ENCODE data around the gene GINS2.

GINS2 gene

GRCh38 chr16:85710732-85711131 lies 22.0 kb upstream of the GINS2 start:
- no peak overlapping the region for H3K4me3 ChIP-seq (ENCODE audit: low read length)
- TF ChIP-seq, protein P1, sequence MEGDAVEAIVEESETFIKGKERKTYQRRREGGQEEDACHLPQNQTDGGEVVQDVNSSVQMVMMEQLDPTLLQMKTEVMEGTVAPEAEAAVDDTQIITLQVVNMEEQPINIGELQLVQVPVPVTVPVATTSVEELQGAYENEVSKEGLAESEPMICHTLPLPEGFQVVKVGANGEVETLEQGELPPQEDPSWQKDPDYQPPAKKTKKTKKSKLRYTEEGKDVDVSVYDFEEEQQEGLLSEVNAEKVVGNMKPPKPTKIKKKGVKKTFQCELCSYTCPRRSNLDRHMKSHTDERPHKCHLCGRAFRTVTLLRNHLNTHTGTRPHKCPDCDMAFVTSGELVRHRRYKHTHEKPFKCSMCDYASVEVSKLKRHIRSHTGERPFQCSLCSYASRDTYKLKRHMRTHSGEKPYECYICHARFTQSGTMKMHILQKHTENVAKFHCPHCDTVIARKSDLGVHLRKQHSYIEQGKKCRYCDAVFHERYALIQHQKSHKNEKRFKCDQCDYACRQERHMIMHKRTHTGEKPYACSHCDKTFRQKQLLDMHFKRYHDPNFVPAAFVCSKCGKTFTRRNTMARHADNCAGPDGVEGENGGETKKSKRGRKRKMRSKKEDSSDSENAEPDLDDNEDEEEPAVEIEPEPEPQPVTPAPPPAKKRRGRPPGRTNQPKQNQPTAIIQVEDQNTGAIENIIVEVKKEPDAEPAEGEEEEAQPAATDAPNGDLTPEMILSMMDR (conservative IDR thresholded peaks at IDR 0.05; ENCODE audit: low read length), result no peak
- no peak for DNase-seq (ENCODE audit: low read depth)

DNA sequence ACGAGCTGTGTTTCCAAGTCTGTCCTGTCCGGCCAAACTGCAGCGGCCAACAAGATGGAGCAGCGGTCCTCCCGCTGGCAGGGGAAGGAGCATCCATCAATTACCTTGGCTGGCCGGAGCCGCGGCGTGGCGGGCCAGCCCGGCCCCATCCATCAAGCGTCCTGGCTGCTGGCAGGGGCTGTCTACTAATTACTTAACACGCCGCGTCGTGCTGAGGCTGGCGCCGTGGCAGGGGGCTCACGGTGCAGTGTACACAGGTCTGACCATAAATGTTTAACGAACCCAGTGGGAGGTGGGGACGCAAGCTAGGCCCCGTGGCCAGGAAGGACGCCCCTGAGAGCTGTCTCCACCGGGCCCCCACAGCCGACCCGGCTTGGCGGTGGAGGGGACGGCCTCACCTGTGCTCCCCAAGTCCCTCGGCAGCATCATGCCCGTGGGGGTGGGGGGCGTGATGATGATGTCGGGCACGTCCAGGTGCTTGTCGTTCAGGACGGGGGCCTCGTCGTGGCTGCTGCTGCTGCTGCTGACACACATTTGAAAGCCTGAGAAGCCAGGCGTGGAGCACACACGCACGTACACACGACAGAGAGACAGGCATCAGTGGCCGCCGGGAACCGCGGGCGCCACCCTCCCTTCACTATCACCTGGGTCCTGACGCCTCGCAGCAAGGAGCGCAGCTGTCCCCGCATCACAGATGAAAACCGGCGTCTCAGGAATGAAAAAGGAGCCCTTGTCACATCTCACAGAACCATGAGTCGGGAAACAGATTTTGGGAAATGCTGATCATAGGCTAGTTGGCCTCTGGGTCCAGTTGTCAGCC lies 21.2 kb upstream of the GINS2 start:
- DNase-seq (ENCODE audit: low read depth), result no peak
- TF ChIP-seq, protein P1 (conservative IDR thresholded peaks at IDR 0.05; ENCODE audit: low read length), result no peak
- no peak overlapping the region for H3K4me3 ChIP-seq (ENCODE audit: low read length)

DNA sequence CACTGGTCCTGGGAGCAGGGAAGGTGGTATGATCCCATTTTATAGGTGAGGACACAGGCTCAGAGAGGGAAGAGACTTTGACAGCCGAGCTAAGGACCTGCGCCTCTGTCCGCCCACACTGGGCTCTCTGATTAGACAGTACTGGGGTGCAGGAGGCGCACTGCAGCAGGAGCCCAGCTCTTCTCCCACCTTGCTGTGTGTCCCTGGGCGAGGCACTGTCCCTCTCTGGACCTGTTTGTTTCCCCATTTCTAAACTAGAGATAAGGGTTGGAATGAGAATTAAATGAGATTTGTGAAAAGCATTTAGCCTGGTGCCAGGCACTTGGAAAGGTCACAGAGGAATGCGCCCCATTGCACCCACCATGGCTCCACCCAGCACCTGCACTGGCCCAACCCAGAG lies 19.6 kb upstream of the GINS2 start:
- TF ChIP-seq, protein P1 (conservative IDR thresholded peaks at IDR 0.05; ENCODE audit: low read length), result no peak
- no peak for DNase-seq (ENCODE audit: low read depth)
- H3K4me3 ChIP-seq (ENCODE audit: low read length), result no peak overlapping the region

DNA sequence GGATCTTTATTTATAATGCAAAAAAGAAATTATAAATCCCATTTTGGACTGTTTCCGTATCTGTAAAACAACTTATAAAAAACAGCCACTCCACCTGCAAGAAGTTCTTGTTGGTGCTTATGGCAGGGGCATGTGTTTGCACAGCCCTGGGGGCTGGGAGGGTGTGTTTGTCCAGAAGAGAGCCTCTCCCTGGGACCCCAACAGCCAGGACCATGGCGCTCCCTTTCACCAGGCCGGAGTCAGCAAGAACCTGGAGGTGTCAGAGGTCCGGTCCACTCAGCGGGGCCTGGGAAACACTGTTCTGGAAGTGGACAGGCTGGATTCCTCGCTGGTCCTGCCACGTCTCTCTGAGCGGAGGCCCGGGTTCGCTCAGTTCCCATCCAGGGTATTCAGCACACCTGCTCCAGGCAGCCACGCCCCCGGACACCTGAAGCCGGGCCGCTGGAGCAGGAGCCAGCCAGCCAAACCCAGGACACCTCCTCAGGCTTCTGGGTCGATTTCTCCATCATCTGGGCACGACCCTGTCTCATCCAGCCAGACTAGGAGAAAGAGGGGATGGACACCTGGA lies 18.9 kb upstream of the GINS2 start:
- TF ChIP-seq, protein P1 (conservative IDR thresholded peaks at IDR 0.05; ENCODE audit: low read length), result no peak
- DNase-seq (ENCODE audit: low read depth), result no peak
- no peak overlapping the region for H3K4me3 ChIP-seq (ENCODE audit: low read length)

DNA sequence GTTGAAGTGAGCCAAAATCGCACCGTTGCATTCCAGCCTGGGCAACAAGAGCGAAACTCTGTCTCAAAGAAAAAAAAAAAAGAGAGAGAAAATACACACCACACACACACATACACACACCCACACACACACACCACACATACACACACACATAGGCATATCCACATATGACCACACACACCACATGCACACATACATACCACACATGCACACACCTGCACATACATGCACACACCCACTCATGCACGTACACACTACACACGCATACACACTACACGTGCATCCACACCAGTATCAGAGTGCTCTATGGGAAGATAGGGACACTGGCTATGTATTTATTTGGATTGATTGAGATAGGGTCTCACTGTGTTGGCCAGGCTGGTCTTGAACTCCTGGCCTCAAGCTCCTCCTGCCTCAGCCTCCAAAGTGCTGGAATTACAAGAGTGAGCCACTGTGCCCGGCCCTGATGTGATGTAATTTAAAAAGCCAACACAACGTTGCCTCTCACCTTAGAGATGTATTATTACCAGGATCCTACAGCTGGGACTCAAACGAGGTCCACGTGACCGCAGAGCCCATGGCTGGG lies 17.8 kb upstream of the GINS2 start:
- TF ChIP-seq, protein P1 (conservative IDR thresholded peaks at IDR 0.05; ENCODE audit: low read length), result no peak
- no peak for DNase-seq (ENCODE audit: low read depth)
- no peak overlapping the region for H3K4me3 ChIP-seq (ENCODE audit: low read length)

DNA sequence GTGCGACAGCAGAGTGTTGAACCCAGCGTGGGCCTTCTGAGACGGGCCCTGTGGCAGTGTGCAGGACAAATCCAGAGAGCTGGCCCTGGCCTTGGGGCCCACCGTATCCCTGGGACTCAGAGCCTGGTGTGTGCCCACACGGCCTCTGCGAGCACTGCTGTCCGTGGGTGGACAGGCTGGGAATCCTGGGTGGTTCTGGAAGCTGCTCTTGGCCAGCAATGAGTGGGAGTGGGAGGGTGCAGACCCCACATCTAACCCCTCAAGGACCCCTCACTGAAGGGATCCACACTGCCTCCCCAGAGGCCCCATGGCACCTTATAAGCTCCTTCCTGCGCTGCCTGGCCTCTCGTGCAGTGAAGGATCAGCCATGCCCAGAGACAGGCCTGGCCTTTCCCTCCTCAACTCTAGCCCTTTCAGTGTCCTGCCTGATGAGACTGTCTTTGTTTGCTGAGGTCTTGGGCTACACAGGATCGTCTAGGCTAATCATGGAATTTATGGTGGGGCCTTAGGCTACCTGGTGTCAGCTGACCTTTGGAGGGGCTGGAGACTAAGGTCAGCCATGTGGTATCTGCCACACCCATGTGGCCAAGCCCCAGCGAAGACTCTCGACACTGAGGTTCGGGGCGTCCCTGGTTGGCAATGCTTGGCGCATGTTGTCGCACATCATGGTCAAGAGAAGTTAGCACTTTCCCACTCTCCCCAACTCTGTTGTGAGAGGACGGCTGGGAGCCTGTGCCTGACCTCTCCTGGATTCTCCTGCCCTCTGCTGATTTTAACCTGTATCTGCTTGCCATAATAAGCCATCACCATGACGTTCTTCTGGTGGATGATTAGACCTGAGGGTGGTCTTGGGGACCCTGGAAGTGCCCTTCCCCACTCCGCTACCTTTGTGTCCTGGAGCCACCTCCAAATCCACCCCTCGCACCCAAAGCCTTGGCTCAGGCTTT lies 16.4 kb upstream of the GINS2 start:
- TF ChIP-seq, protein P1 (conservative IDR thresholded peaks at IDR 0.05; ENCODE audit: low read length), result no peak
- DNase-seq (ENCODE audit: low read depth), result no peak
- no peak overlapping the region for H3K4me3 ChIP-seq (ENCODE audit: low read length)
